DOHH2 (cell line): ENCODE data around the gene NUP35.

Source experiments
- H3F3A ChIP-seq: fragments of 200-600 bp; sonication (generic), shearing (Covaris generic); 2 replicates; pipeline ENCODE4 v1.6.0; 2016; ENCODE audit warnings: antibody characterized with exemption, mild to moderate bottlenecking; ENCODE audit not compliant: control insufficient read depth, insufficient read depth
- H3K27ac ChIP-seq: fragments of 200-600 bp; sonication (generic); 2 replicates; pipeline ENCODE4 v1.5.1; 2014; ENCODE audit warnings: low read depth, mild to moderate bottlenecking, low read length, moderate library complexity
- H3K27me3 ChIP-seq: fragments of 200-600 bp; sonication (generic); 2 replicates; pipeline ENCODE4 v1.6.1; 2014; ENCODE audit warnings: mild to moderate bottlenecking, low read length, mixed read lengths; ENCODE audit not compliant: control insufficient read depth
- H3K36me3 ChIP-seq: fragments of 200-600 bp; sonication (generic); 2 replicates; pipeline ENCODE4 v1.6.1; 2014; ENCODE audit warnings: mild to moderate bottlenecking, low read length, moderate library complexity, mixed read lengths; ENCODE audit not compliant: control insufficient read depth
- H3K4me1 ChIP-seq: fragments of 200-600 bp; sonication (generic); 2 replicates; pipeline ENCODE4 v1.6.1; 2014; ENCODE audit warnings: mild to moderate bottlenecking, low read length, mixed read lengths; ENCODE audit not compliant: control insufficient read depth
- H3K4me2 ChIP-seq: fragments of 200-600 bp; sonication (generic); 2 replicates; pipeline ENCODE4 v1.6.0; 2014; ENCODE audit warnings: mild to moderate bottlenecking, low read length, moderate library complexity
- H3K4me3 ChIP-seq: fragments of 200-600 bp; sonication (generic); 2 replicates; pipeline ENCODE4 v1.5.1; 2014; ENCODE audit warnings: mild to moderate bottlenecking, low read length, mixed read lengths
- H3K79me2 ChIP-seq: fragments of 200-600 bp; sonication (generic); 2 replicates; pipeline ENCODE4 v1.6.1; 2014; ENCODE audit warnings: mild to moderate bottlenecking, low read length, mixed read lengths; ENCODE audit not compliant: control insufficient read depth
- H3K9me2 ChIP-seq: fragments of 200-600 bp; sonication (generic); replicated peaks from 2 replicates; pipeline ENCODE4 v1.6.1; 2014; ENCODE audit warnings: mild to moderate bottlenecking, low read length, mixed read lengths; ENCODE audit not compliant: control insufficient read depth
- H3K9me3 ChIP-seq: fragments of 200-600 bp; sonication (generic); 2 replicates; pipeline ENCODE4 v1.6.1; 2014; ENCODE audit warnings: antibody characterized with exemption, low read length, mixed read lengths; ENCODE audit not compliant: control insufficient read depth, insufficient read depth
- H4K20me1 ChIP-seq: fragments of 200-600 bp; sonication (generic); 2 replicates; pipeline ENCODE4 v1.6.0; 2014; ENCODE audit warnings: low read depth, mild to moderate bottlenecking, antibody characterized with exemption, low read length, moderate library complexity; ENCODE audit not compliant: control insufficient read depth, insufficient read depth
- CTCF ChIP-seq: fragments of 200-600 bp; sonication (generic); IDR thresholded peaks from one replicate; pipeline ENCODE4 v1.5.1; 2014; ENCODE audit warnings: antibody characterized with exemption, mild to moderate bottlenecking, low read depth, low read length; ENCODE audit not compliant: poor library complexity, severe bottlenecking
- EZH2phosphoT487 ChIP-seq: fragments of 200-600 bp; sonication (generic); IDR thresholded peaks from 2 replicates; pipeline ENCODE4 v1.6.1; 2017; ENCODE audit warnings: borderline replicate concordance, mild to moderate bottlenecking, antibody characterized with exemption, low read length, moderate library complexity, mixed read lengths

The NUP35 gene

GRCh38 chr2:183172220-183172887, 48.1 kb downstream of the NUP35 start:
- TF ChIP-seq CTCF (no peak), EZH2phosphoT487 (no peak)

GRCh38 chr2:183179156-183179555, 54.9 kb downstream of the NUP35 start:
- TF ChIP-seq EZH2phosphoT487 (no peak), CTCF (no peak)
- H3K36me3 ChIP-seq, result peaks cover 52% of the 10 kb centered on the region
- H4K20me1 ChIP-seq, result no peaks in the 10 kb centered on the region
- H3K4me3 ChIP-seq, result no peak overlapping the region
- H3K9me2 ChIP-seq, result no peaks in the 10 kb centered on the region
- H3K9me3 ChIP-seq, result peaks cover 9% of the 10 kb centered on the region; the same call in 1 of the 2 replicates
- no peak overlapping the region for H3K4me2 ChIP-seq
- peaks cover 16% of the 10 kb centered on the region for H3K79me2 ChIP-seq
- no peaks in the 10 kb centered on the region for H3K27me3 ChIP-seq
- no peaks in the 10 kb centered on the region for H3K4me1 ChIP-seq
- H3K27ac ChIP-seq, result no peak overlapping the region
- no peaks in the 10 kb centered on the region; the same call in 1 of the 2 replicates for H3F3A ChIP-seq

More at GRCh38 chr2:183172220-183172887, 48.1 kb downstream of the NUP35 start:
- no peaks in the 10 kb centered on the region for H3K9me2 ChIP-seq
- no peaks in the 10 kb centered on the region; the same call in 1 of the 2 replicates for H4K20me1 ChIP-seq
- no peaks in the 10 kb centered on the region for H3F3A ChIP-seq
- peaks cover 40% of the 10 kb centered on the region for H3K79me2 ChIP-seq
- no peak overlapping the region for H3K4me2 ChIP-seq
- H3K27me3 ChIP-seq, result no peaks in the 10 kb centered on the region
- H3K9me3 ChIP-seq, result no peaks in the 10 kb centered on the region
- H3K36me3 ChIP-seq, result peaks cover 22% of the 10 kb centered on the region
- no peak overlapping the region for H3K4me3 ChIP-seq
- no peaks in the 10 kb centered on the region for H3K4me1 ChIP-seq
- H3K27ac ChIP-seq, result no peak overlapping the region

GRCh38 chr2:183185534-183185933, 61.3 kb downstream of the NUP35 start:
- Histone ChIP-seq H3K4me3 (no peak overlapping the region), H3K27ac (no peak overlapping the region), H4K20me1 (no peaks in the 10 kb centered on the region), H3K9me2 (no peaks in the 10 kb centered on the region), H3K4me2 (no peak overlapping the region), H3K4me1 (no peaks in the 10 kb centered on the region), H3K36me3 (peaks cover 92% of the 10 kb centered on the region), H3K9me3 (peaks cover 9% of the 10 kb centered on the region; the same call in 1 of the 2 replicates), H3K79me2 (peaks cover 43% of the 10 kb centered on the region), H3F3A (no peaks in the 10 kb centered on the region; the same call in 1 of the 2 replicates), H3K27me3 (no peaks in the 10 kb centered on the region)
- TF ChIP-seq EZH2phosphoT487 (no peak), CTCF (no peak)
